Activated CD4-positive, alpha-beta T cell treated with anti-CD3 and anti-CD28 coated beads, Interleukin-2, amount 50 U/mL, for 1 hour (primary cell): ENCODE results near the gene IL1RAPL1.

ENCODE experiments used
- DNase-seq: peaks from one replicate; pipeline ENCODE4 v3.0.0-alpha.2; 2020

IL1RAPL1 gene

DNA sequence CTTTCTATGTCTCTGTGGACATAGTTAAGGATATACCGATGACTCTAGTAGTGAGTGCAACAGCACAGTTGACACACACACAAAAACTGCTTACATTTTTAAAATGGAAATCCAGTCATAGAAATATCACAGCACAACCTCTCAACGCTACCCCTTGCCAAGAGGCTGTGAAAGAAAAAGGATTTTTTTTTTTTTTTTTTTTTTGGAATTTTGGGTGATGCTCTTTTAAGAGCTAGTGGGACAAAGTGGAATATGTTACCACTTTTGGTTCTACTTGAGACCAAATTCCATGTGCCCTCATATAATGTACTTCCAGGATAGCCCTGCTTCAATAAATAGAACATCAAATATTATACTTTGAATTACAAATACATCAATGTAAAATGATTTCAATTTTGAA, 1247.1 kb downstream of the IL1RAPL1 start:
- DNase-seq = no peak

DNA sequence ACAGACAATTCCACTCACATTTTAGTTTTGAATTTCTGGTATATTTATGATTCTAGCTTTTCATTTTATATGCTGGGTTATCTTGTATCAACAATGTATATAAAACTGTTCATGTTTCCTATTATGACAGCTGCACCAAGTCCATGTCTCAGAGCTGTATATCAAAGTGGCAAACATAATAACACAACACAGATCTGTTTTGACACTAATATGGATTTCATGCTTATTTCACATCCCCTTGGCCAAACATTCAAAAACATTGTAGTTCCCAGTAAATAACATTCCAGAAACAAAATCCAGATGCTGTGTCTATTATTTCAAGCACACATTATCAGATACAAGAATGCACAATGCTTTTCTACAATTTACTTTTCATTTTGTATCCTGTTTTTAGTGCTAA, 1247.5 kb downstream of the IL1RAPL1 start:
- DNase-seq = no peak

DNA sequence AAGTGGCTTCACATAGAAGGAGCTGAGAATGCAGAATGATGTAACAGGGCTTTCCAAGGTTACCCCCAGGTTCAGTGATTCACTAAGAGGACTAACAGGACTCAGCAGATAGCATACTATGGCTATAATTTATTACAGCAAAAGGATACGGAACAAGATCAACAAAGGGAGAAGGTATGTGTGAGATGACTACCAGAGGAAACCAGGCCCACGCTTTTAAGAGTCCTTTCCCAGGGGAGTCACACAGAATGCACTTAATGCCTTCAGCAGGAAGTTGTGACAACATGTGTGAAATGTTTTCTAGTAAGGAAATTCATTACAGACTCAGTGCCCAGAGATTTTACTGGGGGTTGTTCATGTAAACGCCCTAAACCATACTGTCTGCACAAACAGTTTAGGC, 1254.5 kb downstream of the IL1RAPL1 start:
- DNase-seq = no peak

DNA sequence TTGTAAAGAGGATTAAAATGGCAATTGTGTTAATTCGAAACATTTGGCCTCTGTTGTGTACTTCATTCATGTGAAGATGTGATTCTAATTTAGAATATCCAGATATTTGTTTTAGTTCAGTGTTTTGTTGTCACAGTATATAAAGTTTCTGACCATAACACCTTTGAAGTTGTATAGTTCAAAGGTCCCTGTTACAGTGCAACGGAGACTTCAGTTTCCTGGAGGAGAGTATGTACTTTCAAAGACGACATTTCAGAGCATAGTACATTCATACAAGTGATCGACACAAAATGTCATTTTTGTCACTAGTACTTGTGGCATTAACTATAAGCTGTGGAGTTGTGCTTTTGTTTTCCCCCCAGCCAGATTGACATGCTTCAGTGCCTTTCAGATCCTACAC, 1255.3 kb downstream of the IL1RAPL1 start:
- DNase-seq = no peak

DNA sequence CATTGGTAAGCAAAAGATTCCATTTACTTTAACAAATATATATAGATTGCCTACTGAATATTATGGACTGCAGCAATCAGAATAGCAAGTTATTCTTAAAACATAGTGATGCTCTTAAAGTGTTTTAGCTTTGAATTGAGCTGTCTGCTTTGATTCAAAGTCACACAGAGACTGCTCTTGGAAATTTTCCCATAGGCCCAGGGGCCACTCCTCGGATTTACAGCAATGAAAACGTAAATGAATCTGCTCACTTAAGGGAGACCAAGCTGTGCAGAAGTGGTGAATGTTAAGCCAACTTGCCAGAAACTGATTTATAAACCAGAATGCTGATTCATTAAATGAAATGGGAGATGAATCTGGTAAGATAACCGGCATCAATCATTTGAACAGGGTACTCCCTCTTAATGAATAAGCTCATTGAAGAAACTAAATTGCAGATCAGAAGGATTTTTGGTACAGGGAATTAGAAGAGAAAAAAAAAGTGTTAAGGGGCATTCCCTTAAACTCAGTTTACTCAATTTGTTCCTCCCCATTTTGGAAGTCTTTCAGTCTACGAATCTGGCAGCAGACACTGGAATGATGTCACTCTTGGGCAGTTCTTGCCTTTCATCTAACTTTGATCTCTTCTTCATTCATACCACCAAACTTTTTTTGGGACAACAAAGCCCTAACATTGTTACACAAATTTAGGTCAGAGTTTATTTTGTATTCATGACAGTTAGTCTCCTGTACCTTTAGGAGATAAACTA, 1264.8 kb downstream of the IL1RAPL1 start:
- no peak for DNase-seq

DNA sequence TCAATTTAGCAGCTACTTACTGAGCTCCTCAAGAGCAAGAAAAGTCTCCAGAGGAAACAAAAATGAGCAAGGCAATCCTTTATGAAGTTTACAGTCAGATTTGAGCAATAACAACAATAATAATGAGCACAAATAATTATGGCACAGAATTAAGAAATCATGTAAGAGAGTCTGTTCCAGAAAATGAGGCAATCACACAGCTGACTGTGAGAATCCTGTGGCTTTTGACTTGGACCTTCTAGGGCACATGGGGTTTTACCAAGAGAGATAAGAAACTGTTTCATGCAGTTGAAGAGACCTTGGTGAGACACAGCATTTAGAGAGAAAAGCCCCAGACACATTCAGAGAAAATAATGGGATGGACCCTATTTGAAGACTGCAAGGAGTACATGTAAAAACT, 1265.5 kb downstream of the IL1RAPL1 start:
- no peak for DNase-seq

DNA sequence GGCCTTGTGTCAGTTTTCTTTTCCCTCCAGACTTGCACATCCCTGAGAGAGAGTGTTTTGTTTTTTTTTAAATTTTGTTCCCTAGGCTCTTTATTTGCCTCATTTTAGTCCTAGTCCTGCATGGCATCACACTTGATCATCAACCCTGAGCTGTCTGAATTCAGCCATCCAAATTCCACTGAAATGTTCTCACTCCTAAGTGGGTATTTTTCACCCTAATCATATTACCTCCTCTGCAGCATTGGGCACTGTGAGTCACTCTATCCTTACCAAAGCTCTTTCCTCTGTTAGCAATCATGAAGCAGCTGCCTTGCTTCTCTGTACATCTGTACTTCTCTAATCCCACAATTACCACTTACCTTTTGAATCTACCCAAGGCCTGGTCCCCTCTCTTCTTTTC, 1271.5 kb downstream of the IL1RAPL1 start:
- no peak for DNase-seq

DNA sequence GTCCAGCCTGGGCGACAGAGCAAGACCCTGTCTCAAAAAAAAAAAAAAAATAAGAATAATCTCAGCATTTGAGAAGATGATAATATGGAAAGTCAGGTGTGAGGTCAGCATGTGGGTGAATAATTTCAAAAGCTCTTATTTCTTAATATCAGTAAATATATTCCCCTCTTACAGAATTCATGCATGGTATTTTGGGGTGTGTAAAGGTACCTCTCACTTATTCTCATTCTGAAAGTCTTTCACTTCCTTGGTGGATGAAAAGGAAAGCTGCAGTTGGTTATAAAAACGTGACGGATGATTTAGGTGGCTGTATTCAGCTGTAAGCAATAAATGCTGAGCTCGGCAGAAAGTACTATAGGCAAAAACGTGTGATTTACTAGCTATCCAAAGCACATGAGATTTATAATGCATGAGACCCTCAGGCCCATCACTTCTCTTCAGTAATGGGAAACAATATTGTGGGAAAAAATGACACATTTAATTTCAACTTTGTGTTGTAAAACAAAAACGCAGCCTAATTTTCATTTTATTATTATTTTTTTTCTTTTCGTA, 1275.0 kb downstream of the IL1RAPL1 start:
- no peak for DNase-seq

DNA sequence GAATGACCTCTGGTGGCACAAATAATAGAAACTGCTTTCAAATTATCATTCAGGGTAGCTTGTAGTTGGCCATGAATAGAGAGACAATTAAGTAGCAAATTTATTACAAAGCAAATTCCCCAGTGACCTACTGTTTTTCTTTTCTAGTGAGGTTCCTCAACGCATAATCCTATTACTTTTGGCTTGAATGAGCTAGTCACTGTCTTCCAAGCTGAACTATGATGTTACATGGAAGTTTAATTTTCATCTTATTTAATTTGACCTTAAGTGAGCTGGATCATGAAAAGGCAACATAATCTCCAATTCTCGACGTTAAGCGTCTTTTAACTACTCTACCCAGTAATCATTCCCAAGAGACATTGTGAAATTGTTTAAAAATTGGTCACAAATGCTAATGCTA, 1280.7 kb downstream of the IL1RAPL1 start:
- DNase-seq = no peak

DNA sequence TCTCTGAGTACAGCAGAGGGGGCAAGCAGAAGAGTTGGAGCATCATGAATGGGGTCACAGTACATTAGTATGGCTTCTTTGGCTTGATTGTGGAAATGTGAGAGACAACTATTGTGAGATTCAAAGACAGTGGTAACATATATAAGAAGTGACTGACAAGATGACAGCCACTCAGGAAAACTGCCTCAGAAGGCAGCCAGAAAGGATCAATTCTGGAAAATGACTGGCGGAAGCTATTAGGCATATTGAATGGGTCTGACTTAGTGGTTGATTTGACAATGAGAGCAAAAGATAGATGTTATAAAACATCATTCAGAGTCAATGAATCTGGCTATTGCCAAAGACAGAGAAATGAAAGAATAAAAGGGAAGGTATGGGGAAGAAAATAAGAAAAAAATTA, 1282.6 kb downstream of the IL1RAPL1 start:
- DNase-seq = no peak

DNA sequence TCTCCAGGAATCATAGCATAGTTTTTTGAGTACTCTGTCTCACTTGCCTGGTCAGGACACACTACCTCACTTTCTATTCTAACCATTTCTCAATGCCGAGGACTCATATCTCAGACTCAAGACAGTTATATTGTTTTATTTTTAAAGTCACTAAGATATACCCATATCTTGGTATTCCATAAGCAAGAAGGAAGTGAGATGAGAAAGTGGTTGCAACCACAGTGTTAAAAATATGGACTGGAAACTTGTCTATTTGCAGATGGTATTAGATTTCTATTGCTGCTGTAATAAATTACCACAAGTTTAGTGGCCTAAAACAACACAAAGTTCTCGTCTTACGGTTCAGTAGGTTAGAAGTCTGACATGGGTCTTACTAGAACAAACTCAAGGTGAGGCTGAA, 1283.4 kb downstream of the IL1RAPL1 start:
- no peak for DNase-seq

DNA sequence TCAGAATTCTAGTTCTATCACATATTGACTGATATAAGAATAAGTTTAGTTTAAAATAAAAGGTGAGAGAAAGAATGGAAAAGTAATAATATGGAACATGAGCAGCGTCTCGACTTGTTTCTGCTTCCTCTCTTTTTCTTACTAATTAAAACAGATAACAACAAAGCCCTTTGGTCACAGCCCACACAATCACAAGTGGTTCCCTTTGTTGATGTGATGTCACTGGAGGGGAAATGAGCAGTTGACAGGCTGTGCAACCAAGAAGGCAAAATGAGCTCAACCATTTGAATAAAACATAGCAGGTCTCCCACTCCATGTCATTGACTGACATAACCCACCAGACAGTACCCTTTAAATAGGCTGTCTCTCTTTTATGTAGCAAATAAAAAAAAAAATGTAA, 1285.6 kb downstream of the IL1RAPL1 start:
- no peak for DNase-seq

DNA sequence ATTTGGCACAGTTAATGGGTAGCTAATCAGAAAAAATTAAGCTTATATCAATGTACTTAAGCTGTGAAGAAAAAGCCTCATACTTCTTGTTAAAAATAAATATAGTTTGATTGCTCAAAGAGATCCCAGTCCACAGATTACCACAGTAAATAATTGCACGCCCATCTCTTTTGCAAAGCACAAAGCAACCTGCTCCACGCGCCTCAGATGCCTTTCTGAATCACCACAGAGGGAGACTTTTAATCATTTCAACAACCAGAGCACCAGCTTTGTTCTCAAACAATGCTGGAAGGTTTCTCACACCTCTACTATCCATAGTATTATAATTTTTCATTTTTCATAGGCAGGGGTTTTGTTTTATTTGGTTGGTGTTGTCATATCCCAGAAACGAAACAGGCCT, 1289.5 kb downstream of the IL1RAPL1 start:
- DNase-seq = no peak

DNA sequence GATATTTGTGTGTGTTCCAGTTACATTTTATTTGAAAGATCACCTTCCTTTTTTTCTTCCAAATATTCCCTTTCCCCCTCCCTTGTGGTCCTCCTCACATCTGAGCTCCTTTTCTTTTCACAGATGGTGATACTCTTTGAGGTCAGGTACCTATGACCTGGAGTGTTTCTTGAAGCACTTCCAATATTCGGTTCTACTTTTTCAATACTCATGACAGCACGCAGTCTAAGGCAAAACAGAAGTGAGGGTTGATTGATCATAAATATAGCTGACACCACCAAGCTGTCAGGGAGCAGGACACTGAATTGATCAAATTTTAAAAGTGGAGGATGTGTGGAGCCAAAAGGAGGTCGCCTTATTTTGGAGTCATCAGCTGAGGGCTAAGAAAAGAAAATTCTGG, 1293.7 kb downstream of the IL1RAPL1 start:
- no peak for DNase-seq

DNA sequence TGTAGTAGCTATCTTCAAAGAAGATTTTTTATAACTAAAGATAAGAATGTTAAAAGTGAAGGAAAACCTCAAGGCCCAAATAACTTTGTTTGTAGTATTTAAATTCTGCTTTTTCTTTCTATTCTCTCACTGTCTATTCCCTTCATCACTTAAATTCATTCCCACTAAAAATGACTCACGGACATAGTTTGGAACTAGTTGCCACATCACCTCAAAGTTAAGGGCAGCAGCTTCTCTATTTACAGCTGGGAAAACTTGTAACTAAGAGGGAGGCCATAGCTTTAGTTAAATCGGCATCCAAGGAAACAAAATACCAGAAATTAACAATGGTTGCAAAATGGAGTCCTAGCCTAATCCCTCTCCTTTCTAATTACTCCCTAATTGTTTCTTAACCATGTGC, 1302.8 kb downstream of the IL1RAPL1 start:
- DNase-seq = no peak

DNA sequence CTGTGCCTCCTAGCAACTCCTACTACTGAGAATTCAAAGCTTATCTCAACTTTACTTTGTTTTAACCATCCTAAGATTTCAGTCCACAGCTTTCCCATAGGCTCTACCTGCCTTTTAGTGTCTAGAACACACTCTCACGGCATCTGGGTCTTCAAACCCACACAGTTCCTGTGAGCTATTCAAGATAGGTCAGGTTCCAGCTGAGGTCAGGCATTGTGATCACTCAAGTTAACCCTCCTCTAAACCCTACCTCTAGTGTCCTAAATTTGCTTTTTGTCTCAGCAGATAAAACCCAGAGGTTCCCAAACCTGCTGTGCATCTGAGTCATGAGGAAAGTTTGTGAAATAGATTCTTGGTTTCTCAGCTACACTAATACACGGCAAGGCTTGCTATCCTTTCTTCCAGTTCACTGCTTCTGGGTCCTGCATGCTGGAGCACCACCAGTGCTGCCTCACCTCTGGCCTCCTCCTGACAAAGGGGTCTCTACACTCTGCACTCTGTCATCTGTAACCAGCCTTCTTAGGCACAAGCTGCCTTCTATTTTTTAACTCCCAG, 1303.5 kb downstream of the IL1RAPL1 start:
- no peak for DNase-seq

DNA sequence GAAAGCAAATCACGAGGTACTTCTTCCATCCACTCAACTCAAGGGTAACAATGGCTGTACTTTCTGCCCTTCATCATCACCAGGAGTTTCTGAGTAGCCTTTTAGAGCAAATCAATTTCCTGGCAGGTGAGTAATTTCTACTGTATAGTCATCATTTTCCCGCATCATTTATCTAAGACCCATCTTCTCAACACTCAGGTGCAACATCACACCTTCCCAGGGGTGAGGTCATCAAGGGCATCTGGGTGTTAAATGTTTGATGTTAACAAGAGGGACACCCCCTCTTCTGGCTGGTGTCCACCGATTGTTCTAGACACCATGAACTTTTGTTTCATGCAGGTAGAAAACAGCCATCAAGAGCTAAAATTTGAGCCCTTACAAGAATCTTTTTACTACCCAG, 1314.8 kb downstream of the IL1RAPL1 start:
- no peak for DNase-seq

DNA sequence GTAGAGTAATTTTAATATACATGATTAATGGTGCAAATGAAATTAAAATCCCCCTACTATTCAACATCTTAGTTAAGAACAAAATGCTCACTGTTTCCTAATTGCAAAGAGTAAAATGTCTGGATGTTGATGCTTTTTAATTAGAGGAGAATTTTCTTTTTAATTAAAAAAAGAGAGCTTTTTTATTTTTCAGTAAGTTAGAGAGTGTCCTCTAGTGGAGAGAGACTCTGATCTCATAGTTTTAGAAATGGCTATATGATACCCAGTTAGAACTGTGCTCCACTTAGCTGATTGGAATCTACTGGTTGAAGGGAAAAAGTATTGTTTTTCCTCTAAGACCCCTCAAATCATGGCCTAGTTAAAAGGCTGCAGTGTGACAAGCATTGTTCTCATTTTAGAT, 1316.1 kb downstream of the IL1RAPL1 start:
- no peak for DNase-seq

DNA sequence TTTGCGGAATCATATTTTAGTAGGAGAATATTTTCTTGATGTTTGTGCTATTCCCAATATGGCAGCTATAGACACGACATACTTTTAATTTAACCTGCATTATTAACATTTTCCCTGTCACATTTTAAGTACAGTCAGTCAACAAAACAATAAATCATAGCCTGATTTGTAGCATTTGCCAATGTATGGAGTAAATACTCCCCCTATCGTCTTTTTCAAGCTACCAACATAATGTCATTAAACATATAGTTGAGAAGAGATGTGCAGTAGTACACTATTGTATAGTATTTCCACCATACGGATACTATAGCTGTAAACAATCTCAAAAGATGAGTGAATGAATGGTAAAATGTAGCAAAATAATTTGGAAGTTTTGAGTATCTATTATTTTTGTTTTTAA, 1324.4 kb downstream of the IL1RAPL1 start:
- DNase-seq = no peak

DNA sequence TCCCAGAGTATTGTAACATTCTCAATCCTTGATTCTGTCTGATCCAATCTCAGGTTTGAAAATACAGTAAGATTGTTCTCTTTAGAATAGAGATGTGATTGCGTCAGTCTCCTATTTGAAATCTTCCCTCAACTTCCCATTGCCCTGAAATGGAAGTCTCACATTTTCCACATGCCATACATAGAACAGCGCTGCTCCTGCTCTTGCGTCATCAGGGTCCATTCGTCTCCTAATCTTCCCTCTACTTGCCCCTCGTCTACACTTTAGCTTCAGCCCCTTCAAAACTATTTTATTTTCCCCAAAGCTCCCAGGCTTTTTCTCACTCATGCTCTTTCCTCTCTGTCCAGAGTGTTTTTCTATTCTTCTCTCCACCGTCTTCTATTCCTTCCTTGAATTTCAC, 1326.4 kb downstream of the IL1RAPL1 start:
- no peak for DNase-seq

DNA sequence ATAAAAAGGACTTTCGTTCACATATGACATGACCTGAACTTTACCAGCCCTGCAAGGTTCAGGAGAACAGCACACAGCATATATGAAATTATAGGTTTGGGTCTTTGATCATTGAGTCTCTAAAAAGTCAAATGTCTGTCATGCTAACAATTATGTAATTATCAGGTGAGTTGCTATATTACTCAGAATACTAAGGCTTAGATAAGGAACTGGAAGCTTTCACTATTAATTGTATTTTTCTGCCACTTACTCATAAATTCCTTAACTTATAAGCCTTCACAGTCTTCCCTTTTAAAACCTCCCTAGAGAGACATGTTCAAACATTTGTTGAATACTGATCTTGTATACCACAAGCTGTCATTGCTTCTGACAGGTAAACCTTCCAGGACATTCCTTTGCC, 1335.4 kb downstream of the IL1RAPL1 start:
- DNase-seq = no peak

DNA sequence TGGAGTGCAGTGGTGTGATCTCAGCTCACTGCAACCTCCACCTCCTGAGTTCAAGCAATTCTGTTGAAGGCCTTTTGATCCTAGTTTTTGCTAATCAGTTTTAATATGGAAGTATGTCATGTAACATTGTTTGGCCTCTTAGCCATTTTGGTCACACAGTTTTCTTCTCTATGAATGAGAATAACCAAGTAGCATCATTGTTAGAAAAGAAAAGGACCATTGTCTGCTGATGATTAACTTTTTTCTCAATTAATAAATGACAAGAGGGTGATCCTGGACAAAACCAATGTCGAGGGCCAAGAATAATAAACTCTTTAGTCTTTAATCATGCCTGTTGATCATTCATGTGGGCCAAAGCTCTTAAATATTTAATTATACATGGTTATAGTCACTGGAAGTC, 1338.8 kb downstream of the IL1RAPL1 start:
- no peak for DNase-seq

DNA sequence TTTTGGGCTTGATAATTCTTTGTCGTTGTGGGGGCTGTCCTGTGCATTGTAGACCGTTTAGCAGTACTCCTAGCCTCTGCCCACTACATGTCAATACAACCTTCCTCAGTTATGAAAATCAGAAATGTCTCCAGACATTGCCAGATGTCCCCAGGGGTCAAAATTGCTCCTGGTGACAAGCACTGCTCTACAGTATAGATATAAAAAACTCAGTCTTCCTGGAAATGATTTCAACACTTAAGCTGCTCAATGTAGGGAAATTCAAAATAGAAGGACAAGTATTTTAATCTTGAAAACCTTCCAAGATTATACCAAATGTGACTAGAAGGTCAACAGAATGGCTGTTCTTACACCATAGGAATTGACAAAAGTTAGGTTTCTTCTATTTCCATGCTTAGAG, 1339.4 kb downstream of the IL1RAPL1 start:
- DNase-seq = no peak

DNA sequence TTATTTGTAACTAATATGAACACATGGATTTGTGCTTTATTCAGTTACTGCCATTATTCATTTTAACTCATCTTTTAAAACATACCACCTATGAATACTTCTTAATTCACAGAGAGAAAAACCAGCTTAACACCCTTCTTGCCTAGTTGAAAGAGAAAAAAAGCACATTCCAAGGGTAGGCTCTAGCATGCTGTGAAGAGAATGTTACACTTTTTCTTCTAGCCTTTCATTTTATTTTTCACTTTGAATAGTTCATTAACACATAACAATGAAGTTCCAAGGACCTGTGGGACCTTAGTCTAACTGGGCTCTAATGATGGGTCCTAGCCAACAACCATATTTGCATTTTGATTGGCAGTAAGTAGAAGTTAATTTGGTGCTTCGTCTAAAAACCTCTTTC, 1348.2 kb downstream of the IL1RAPL1 start:
- DNase-seq = no peak

DNA sequence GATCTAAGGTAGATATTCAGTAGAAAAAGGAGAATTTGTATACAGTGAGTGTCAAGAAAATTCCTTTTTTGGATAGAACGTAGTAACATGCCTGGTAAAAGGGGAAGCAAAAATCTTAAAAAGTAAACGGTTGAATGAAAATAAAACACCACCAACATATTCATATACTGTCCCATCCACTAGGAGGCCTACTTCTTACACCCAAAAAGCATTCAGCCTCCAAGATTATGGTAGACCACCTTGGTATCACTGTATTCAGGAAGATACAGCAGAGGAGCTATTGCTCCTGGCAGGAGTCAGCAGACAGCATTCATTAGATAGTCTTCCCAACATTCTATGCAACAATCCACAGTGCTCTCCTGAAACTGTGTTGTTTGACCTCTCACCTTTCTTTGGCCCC, 1353.5 kb downstream of the IL1RAPL1 start:
- no peak for DNase-seq
